Thyroid gland (tissue), 4 donors: ENCODE measurements around the gene KNOP1. TPM values are rescaled to one million over a fixed set of nuclear protein-coding genes. Genes with fewer than 3 reads are reported as not detected.

Experiments used
- DNase-seq, 2 donors: peaks; one replicate each; pipeline ENCODE4 v3.0.0-alpha.2; 2019
- H3K27ac ChIP-seq, 3 donors: fragments of 200-600 bp; sonication (generic); 1 replicate in 2 of 3; 2 replicates in 1 of 3; pipeline ENCODE4 v1.5.1; 2016 to 2019; ENCODE audit warnings: mild to moderate bottlenecking in 1 of 3, moderate library complexity in 1 of 3
- H3K27me3 ChIP-seq: fragments of 200-600 bp; sonication (generic); one replicate; pipeline ENCODE4 v1.5.1; 2019
- H3K36me3 ChIP-seq, 2 donors: fragments of 200-600 bp; sonication (generic); one replicate each; pipeline ENCODE4 v1.5.1; 2016 to 2019
- H3K4me1 ChIP-seq, 2 donors: fragments of 200-600 bp; sonication (generic); one replicate each; pipeline ENCODE4 v1.5.1; 2017 to 2019
- H3K4me3 ChIP-seq, 3 donors: fragments of 200-600 bp; sonication (generic); replicated peaks in 1 of 3; 1 replicate in 2 of 3; 2 replicates in 1 of 3; pipeline ENCODE4 v1.5.1; 2016; ENCODE audit warnings: mild to moderate bottlenecking in 1 of 3
- H3K9me3 ChIP-seq: fragments of 200-600 bp; sonication (generic); one replicate; pipeline ENCODE4 v1.5.1; 2017
- CTCF ChIP-seq, 6 experiments: fragments of 200-600 bp in 3 of 6; fragments of 450-650 bp in 3 of 6; sonication (generic) in 3 of 6; IDR thresholded peaks; one replicate each; pipeline ENCODE4 v1.5.1; 2016 to 2019; ENCODE audit warnings: antibody characterized with exemption in 6 of 6, mild to moderate bottlenecking in 2 of 6, inconsistent platforms in 1 of 6, moderate library complexity in 1 of 6
- POLR2A ChIP-seq, 2 donors: fragments of 450-650 bp; IDR thresholded peaks; one replicate each; pipeline ENCODE4 v1.6.1; 2017; ENCODE audit warnings: antibody characterized with exemption in 2 of 2, mild to moderate bottlenecking in 2 of 2, moderate library complexity in 1 of 2
- WGBS, 2 donors: methylation state at CpG; one replicate each; pipeline ENCODE4 v1.1.5; 2017; 5-methylcytosine and 5-hydroxymethylcytosine counted together
- intact Hi-C: fragments of 100-400 bp; cut with DNase I; formaldehyde crosslinking; loops from one replicate; pipeline ENCODE4 v1.15.1; 2023
- total RNA-seq, 4 donors: library from RNA; depleted of rRNA; stranded (reverse); fragments of >200 nt; gene quantifications; one replicate each; pipeline ENCODE4 v1.2.3, GENCODE V29; 2016

KNOP1 gene
- total RNA-seq, 4 donors from 2014 or later: 8.9 to 11.5 (median 10.5) TPM

- intact Hi-C loops: no loop called here
- Histone ChIP-seq H3K27ac (no peak overlapping the region), H3K36me3 (no peaks in the 10 kb centered on the region), H3K9me3 (no peaks in the 10 kb centered on the region), H3K4me3 (no peak overlapping the region), H3K4me1 (peaks cover 15 to 17% of the 10 kb centered on the region in 2 donors), H3K27me3 (no peaks in the 10 kb centered on the region)
- TF ChIP-seq POLR2A (IDR thresholded peaks at IDR 0.05) (no peak), CTCF (IDR thresholded peaks at IDR 0.05) (no peak)
- no peak for DNase-seq
Measured at GRCh38 chr16:19743816-19744159, 25.8 kb upstream of the KNOP1 start.

- no peak for DNase-seq
- 100% methylated on average over 1 of the region's 1 CpG for WGBS, 2 donors
- H3K27ac ChIP-seq: no peak overlapping the region
- H3K27me3 ChIP-seq: no peaks in the 10 kb centered on the region
- intact Hi-C loops: no loop called here
- no peak for TF ChIP-seq POLR2A (IDR thresholded peaks at IDR 0.05)
- TF ChIP-seq CTCF (IDR thresholded peaks at IDR 0.05): no peak
- H3K4me1 ChIP-seq: peaks cover 6 to 12% of the 10 kb centered on the region in 2 donors
- H3K4me3 ChIP-seq: no peak overlapping the region
- H3K36me3 ChIP-seq: no peaks in the 10 kb centered on the region
- H3K9me3 ChIP-seq: no peaks in the 10 kb centered on the region
Measured at GRCh38 chr16:19741354-19741753, 23.3 kb upstream of the KNOP1 start.

GRCh38 chr16:19737306-19738038 lies 19.4 kb upstream of the KNOP1 start:
- peaks cover 5 to 28% of the 10 kb centered on the region in 2 donors for H3K4me1 ChIP-seq
- H3K4me3 ChIP-seq: no peak overlapping the region
- no peaks in the 10 kb centered on the region for H3K9me3 ChIP-seq
- H3K36me3 ChIP-seq: peaks cover 0 to 5% of the 10 kb centered on the region in 2 donors
- intact Hi-C loops: no loop called here
- WGBS, 2 donors: 50 to 57% methylated on average over 12 of the region's 12 CpGs
- H3K27me3 ChIP-seq: no peaks in the 10 kb centered on the region
- peak; percentile 67 to 71 for DNase-seq
- TF ChIP-seq CTCF (IDR thresholded peaks at IDR 0.05): no peak
- no peak for TF ChIP-seq POLR2A (IDR thresholded peaks at IDR 0.05)
- peak overlapping the region; percentile 16 to 69 (median 26) for H3K27ac ChIP-seq

- DNase-seq: peak; percentile 74 to 80
- H3K27me3 ChIP-seq: no peaks in the 10 kb centered on the region
- 58 to 60% methylated on average over 9 of the region's 9 CpGs for WGBS, 2 donors
- no peak overlapping the region for H3K4me3 ChIP-seq
- H3K27ac ChIP-seq: peak overlapping the region; percentile 31 to 41 (median 40)
- TF ChIP-seq CTCF (IDR thresholded peaks at IDR 0.05) (no peak), POLR2A (IDR thresholded peaks at IDR 0.05) (no peak)
- intact Hi-C loops: no loop called here
- H3K36me3 ChIP-seq: peaks cover 0 to 5% of the 10 kb centered on the region in 2 donors
- peaks cover 5 to 28% of the 10 kb centered on the region in 2 donors for H3K4me1 ChIP-seq
- H3K9me3 ChIP-seq: no peaks in the 10 kb centered on the region
Measured at GRCh38 chr16:19735074-19735867, 17.2 kb upstream of the KNOP1 start.

- peaks cover 0 to 5% of the 10 kb centered on the region in 2 donors for H3K36me3 ChIP-seq
- H3K27me3 ChIP-seq: no peaks in the 10 kb centered on the region
- no peak overlapping the region for H3K27ac ChIP-seq
- WGBS, 2 donors: 90 to 92% methylated on average over 6 of the region's 6 CpGs
- peaks cover 5 to 28% of the 10 kb centered on the region in 2 donors for H3K4me1 ChIP-seq
- intact Hi-C loops: no loop called here
- no peaks in the 10 kb centered on the region for H3K9me3 ChIP-seq
- DNase-seq: no peak
- TF ChIP-seq POLR2A (IDR thresholded peaks at IDR 0.05) (no peak), CTCF (IDR thresholded peaks at IDR 0.05) (no peak)
- no peak overlapping the region for H3K4me3 ChIP-seq
Measured at GRCh38 chr16:19733551-19733950, 15.5 kb upstream of the KNOP1 start.
